ENCODE results near the gene NIM1K. TPM values are rescaled to one million over a fixed set of nuclear protein-coding genes. Genes with fewer than 3 reads are reported as not detected.
"Not testable (repeated sequence)": the region's sequence is repeated elsewhere in the genome, so short reads cannot be mapped to it uniquely, and the experiment has no call there.

NIM1K gene
- total RNA-seq, 2 donors from 2014 or later: 0.52 TPM; not detected in 1

- no peaks in the 10 kb centered on the region for H3K9me3 ChIP-seq
- TF ChIP-seq CTCF (IDR thresholded peaks at IDR 0.05) (no peak), POLR2A (IDR thresholded peaks at IDR 0.05) (no peak)
- peaks cover 0 to 5% of the 10 kb centered on the region in 2 donors for H3K36me3 ChIP-seq (replicated peaks in 1 of 2; ENCODE audit: insufficient read depth in 1 of 2, low read depth in 2 of 2)
- H3K27ac ChIP-seq: no peak overlapping the region
- 84 to 96% methylated on average over 6 of the region's 6 CpGs for WGBS, 2 donors
- H3K4me1 ChIP-seq: peaks cover 6% of the 10 kb centered on the region
- intact Hi-C loops (cut with DNase I): no loop called here
- H3K4me3 ChIP-seq: no peak overlapping the region
- ATAC-seq (no peak), DNase-seq (no peak)
- no peaks in the 10 kb centered on the region for H3K27me3 ChIP-seq
Measured at GRCh38 chr5:43156388-43156787, 35.6 kb upstream of the NIM1K start.

DNA sequence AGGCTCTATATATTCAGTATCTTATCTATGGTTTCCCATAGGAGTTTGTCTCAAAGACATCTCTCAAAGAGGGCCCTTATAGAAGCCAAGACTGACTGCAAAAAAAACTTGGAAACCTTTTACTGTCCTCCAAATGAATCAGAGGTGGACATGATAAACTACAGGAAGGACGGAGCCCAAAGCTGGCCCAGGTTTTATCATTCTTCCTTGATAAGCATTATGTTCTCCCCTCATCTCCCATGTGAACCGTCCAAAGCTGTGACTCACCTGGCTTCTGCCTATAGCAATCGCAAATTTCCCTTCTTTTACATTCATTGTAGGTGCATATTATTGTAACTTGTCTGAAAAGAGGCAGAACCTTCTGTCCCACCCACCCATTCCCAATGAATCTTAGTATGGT is 35.0 kb upstream of the NIM1K start:
- TF ChIP-seq CTCF (IDR thresholded peaks at IDR 0.05) (no peak), POLR2A (IDR thresholded peaks at IDR 0.05) (no peak)
- intact Hi-C loops (cut with DNase I): no loop called here

DNA sequence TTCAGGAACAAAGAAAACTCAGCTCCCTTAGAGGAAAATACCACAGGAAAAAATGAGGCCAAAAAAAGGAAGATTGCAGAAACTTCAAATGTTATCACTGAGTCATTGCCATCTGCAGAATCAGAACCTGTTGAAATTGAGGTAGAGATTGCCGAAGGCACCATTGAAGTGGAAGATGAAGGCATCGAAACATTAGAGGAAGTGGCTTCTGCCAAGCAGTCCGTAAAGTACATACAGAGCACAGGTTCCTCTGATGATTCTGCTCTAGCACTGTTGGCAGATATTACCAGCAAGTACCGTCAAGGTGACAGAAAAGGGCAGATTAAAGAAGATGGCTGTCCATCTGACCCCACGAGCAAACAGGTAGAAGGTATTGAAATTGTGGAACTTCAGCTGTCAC is 30.8 kb upstream of the NIM1K start:
- no peaks in the 10 kb centered on the region for H3K4me1 ChIP-seq
- TF ChIP-seq POLR2A (IDR thresholded peaks at IDR 0.05): no peak
- TF ChIP-seq CTCF (IDR thresholded peaks at IDR 0.05): no peak
- no peak overlapping the region for H3K27ac ChIP-seq
- DNase-seq (no peak), ATAC-seq (no peak)
- peaks cover 7 to 8% of the 10 kb centered on the region in 2 donors for H3K36me3 ChIP-seq (replicated peaks in 1 of 2; ENCODE audit: insufficient read depth in 1 of 2, low read depth in 2 of 2)
- H3K4me3 ChIP-seq: no peak overlapping the region
- 79 to 94% methylated on average over 5 of the region's 5 CpGs for WGBS, 2 donors
- no peaks in the 10 kb centered on the region for H3K9me3 ChIP-seq
- intact Hi-C loops (cut with DNase I): no loop called here
- H3K27me3 ChIP-seq: no peaks in the 10 kb centered on the region

More for the DNA sequence above, 35.0 kb upstream of the NIM1K start:
- WGBS, 2 donors: 78 to 92% methylated on average over 3 of the region's 3 CpGs
- Histone ChIP-seq H3K36me3 (replicated peaks in 1 of 2; ENCODE audit: insufficient read depth in 1 of 2, low read depth in 2 of 2) (peaks cover 3 to 7% of the 10 kb centered on the region in 2 donors), H3K4me3 (no peak overlapping the region), H3K27me3 (no peaks in the 10 kb centered on the region), H3K9me3 (no peaks in the 10 kb centered on the region), H3K4me1 (peaks cover 6% of the 10 kb centered on the region), H3K27ac (no peak overlapping the region)
- ATAC-seq (no peak), DNase-seq (no peak)

GRCh38 chr5:43164801-43165200 is 27.2 kb upstream of the NIM1K start:
- H3K27ac ChIP-seq; H3K4me3 ChIP-seq; DNase-seq; H3K9me3 ChIP-seq; intact Hi-C loops (cut with DNase I); H3K4me1 ChIP-seq; H3K27me3 ChIP-seq; ATAC-seq; H3K36me3 ChIP-seq (replicated peaks in 1 of 2; ENCODE audit: insufficient read depth in 1 of 2, low read depth in 2 of 2): not testable (repeated sequence)
- WGBS, 2 donors: 85 to 96% methylated on average over 5 of the region's 5 CpGs

DNA sequence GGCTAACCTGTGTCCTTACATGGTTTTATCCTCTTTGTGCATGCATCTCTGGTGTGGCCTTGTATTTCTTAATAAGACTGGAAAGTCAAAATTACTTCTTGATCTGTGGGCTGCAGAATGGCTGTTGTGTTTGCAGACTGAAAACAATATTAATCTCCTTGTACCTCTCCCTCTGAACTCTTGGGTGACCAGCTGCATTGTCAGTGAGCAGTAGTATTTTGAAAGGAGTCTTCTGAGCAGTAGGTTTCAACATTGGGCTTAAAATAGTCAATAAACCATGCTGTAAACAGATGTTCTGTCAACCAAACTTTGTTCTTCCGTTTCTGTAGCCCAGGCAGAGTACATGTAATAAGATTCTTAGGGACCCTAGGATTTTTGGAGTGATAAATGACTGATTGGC is 26.7 kb upstream of the NIM1K start:
- H3K9me3 ChIP-seq: no peaks in the 10 kb centered on the region
- no peaks in the 10 kb centered on the region for H3K4me1 ChIP-seq
- DNase-seq (no peak), ATAC-seq (no peak)
- intact Hi-C loops (cut with DNase I): no loop called here
- 75 to 94% methylated on average over 1 of the region's 1 CpG for WGBS, 2 donors
- H3K4me3 ChIP-seq: no peak overlapping the region
- H3K27me3 ChIP-seq: no peaks in the 10 kb centered on the region
- TF ChIP-seq POLR2A (IDR thresholded peaks at IDR 0.05) (no peak), CTCF (IDR thresholded peaks at IDR 0.05) (no peak)
- peaks cover 7 to 8% of the 10 kb centered on the region in 2 donors for H3K36me3 ChIP-seq (replicated peaks in 1 of 2; ENCODE audit: insufficient read depth in 1 of 2, low read depth in 2 of 2)
- H3K27ac ChIP-seq: no peak overlapping the region
